ENCODE measurements around the gene DRC1.

The DRC1 gene

GRCh38 chr2:26472821-26473655, 71.3 kb downstream of the DRC1 start:
- Mint-ChIP-seq H3K4me3 (no peak overlapping the region), H3K9me3 (peaks cover 0 to 13% of the 10 kb centered on the region in 2 donors), H3K27ac (no peak overlapping the region), H3K27me3 (peaks cover 6% of the 10 kb centered on the region), H3K4me1 (peaks cover 9% of the 10 kb centered on the region)
- DNase-seq (no peak), ATAC-seq (no peak)

GRCh38 chr2:26473796-26474195, 72.1 kb downstream of the DRC1 start:
- Mint-ChIP-seq H3K4me1 (peaks cover 10% of the 10 kb centered on the region), H3K4me3 (no peak overlapping the region), H3K27ac (no peak overlapping the region), H3K9me3 (peaks cover 0 to 13% of the 10 kb centered on the region in 2 donors), H3K27me3 (peaks cover 7% of the 10 kb centered on the region)
- no peak for DNase-seq
- ATAC-seq: no peak

DNA sequence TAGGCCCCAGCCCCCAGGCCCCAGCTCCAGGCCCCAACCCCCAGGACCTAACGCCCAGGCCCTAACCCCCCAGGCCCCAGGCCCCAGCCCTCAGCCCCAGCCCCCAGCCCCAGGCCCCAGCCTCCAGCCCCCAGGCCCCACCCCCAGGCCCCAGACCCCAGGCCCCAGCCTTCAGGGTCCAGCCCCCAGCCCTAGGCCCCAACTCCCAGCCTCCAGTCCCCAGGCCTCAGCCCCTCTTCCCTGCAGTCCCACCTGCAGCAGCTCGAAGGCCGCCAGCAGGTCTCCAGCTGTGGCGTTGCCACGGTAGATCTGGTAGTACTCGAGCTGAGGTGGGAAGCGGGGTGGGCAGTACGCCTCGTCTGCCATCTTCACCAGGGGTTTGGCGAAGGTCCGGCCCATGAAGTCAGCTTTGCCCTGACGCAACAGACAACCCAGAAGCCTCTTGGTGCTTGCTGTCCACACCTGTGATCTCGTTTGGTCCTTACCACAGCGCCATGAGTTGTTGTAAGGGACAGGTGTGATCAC, 72.6 kb downstream of the DRC1 start:
- peaks cover 0 to 11% of the 10 kb centered on the region in 2 donors for H3K9me3 Mint-ChIP-seq
- H3K4me1 Mint-ChIP-seq: peaks cover 10% of the 10 kb centered on the region
- ATAC-seq (no peak), DNase-seq (no peak)
- H3K27ac Mint-ChIP-seq: no peak overlapping the region
- H3K27me3 Mint-ChIP-seq: peaks cover 7% of the 10 kb centered on the region
- H3K4me3 Mint-ChIP-seq: no peak overlapping the region

- peaks cover 0 to 4% of the 10 kb centered on the region in 2 donors for H3K9me3 Mint-ChIP-seq
- H3K27ac Mint-ChIP-seq: no peak overlapping the region
- no peak overlapping the region for H3K4me3 Mint-ChIP-seq
- DNase-seq (no peak), ATAC-seq (no peak)
- H3K27me3 Mint-ChIP-seq: peaks cover 7% of the 10 kb centered on the region
- peaks cover 10% of the 10 kb centered on the region for H3K4me1 Mint-ChIP-seq
Observed at GRCh38 chr2:26475037-26475436, 73.3 kb downstream of the DRC1 start.

DNA sequence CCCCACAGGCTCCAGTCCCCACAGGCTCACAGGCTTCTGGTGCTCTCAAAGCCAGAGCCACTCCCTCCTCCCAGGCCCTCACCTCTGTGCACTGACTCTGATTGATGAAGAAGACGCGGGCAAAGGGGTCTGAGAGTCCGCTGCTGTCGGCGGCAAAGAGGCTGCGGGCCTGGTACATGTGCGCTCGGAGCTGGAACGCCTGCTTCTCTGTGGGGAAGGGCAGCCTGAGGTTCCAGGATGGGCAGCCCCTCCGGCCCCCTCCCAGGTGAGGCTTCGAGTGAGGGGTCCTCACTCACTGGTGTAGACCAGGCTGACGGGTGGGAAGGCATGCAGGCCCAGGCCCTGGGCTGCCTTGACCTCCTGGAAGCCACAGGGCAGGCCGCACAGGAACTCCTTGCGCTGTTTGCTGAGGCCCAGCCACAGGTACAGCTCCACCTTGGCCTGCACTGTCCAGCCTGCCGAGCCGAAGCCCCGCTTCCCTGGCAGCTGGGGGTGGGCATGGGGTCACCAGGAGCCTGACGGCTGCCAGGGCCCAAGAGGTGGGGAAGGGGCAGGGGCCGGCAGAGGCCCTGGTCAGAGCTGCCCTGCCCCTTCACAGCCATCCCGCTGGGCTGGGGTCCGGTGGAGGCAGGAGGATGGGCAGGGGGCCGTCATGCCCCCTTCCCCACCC, 74.2 kb downstream of the DRC1 start:
- peaks cover 7% of the 10 kb centered on the region for H3K27me3 Mint-ChIP-seq

DNA sequence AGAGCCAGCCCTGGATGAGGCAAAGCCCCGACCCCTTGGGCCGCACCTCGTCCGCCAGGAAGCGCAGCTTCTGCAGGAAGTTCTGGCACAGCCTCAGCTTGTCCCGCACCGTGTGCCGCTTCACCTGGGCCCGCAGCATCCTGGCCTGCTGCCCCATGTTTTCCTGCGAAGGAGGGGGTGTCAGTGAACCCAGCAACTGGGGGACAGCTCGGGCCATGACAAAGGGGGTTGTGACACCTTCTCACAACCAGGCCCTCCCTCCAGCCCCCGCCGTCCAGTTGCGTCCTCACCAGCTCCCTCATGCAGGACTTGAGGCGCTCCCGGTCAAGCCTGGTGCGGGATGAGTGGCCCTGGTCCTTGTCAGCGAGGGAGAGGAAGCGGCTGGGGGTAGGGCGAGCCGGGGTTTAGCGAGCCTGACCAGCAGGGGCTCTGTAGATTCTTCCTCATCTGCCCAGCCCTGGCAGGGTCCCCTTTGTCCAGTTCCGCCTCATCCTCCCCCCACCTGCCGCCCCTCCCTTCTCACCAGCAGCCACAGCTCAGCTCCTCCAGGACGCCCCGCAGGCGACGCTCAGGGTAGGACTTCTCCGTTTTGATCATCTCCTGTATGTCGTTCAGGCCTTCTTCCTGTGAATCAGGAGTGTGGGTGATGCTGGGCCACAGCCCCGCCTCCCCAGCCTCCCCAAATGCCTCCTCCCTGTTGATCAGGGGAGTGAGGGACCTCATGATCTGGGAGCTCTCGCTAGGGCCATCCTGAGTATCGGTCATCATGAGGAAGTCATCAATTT, 75.6 kb downstream of the DRC1 start:
- Mint-ChIP-seq H3K27me3 (peaks cover 7% of the 10 kb centered on the region), H3K4me1 (peaks cover 10% of the 10 kb centered on the region), H3K27ac (peak overlapping the region; percentile 17 to 45), H3K9me3 (no peaks in the 10 kb centered on the region), H3K4me3 (peak overlapping the region; percentile 12 to 49)
- DNase-seq (no peak), ATAC-seq (peak; percentile 51)

More for the DNA sequence above, 74.2 kb downstream of the DRC1 start:
- no peaks in the 10 kb centered on the region for H3K9me3 Mint-ChIP-seq
- peaks cover 10% of the 10 kb centered on the region for H3K4me1 Mint-ChIP-seq
- ATAC-seq: peak; percentile 39
- no peak for DNase-seq
- H3K27ac Mint-ChIP-seq: no peak overlapping the region
- no peak overlapping the region for H3K4me3 Mint-ChIP-seq

GRCh38 chr2:26477911-26478253, 76.2 kb downstream of the DRC1 start, which contains the start of gene OTOF:
TSS of gene OTOF (minus strand) at chr2:26478124.
- ATAC-seq (no peak), DNase-seq (no peak)
- H3K4me3 Mint-ChIP-seq: peak within 1 kb of the TSS; percentile 12 to 49
- H3K4me1 Mint-ChIP-seq: peaks cover 10% of the 10 kb centered on the region
- no peaks in the 10 kb centered on the region for H3K9me3 Mint-ChIP-seq
- peak within 1 kb of the TSS; percentile 45 to 46 for H3K27ac Mint-ChIP-seq
- H3K27me3 Mint-ChIP-seq: peaks cover 7% of the 10 kb centered on the region

DNA sequence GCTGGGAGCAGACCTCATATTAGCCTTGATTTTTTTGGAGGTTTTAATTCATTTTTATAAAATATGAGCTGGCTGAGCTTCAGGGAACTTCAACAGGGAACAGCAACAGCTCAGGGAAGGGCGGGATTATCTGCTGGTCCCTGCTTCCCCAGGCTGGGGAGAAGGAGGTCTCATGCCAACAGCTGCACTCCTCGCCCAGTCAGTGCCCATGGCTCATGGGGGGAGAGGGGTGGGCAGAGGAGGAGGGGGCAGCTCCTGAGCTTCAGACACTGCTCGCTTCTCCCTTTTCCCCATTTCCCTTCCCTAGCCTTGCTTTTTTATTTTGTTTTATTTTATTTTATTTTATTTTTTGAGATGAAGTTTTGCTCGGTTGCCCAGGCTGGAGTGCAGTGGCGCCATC, 76.6 kb downstream of the DRC1 start:
- ATAC-seq (no peak), DNase-seq (no peak)
- H3K9me3 Mint-ChIP-seq: no peaks in the 10 kb centered on the region
- peak overlapping the region in 1 of 2 donors; percentile 46 for H3K27ac Mint-ChIP-seq
- peaks cover 7% of the 10 kb centered on the region for H3K27me3 Mint-ChIP-seq
- H3K4me3 Mint-ChIP-seq: no peak overlapping the region
- peaks cover 10% of the 10 kb centered on the region for H3K4me1 Mint-ChIP-seq

- Mint-ChIP-seq H3K4me1 (peaks cover 10% of the 10 kb centered on the region), H3K27me3 (peaks cover 7% of the 10 kb centered on the region), H3K9me3 (no peaks in the 10 kb centered on the region), H3K27ac (no peak overlapping the region), H3K4me3 (no peak overlapping the region)
- no peak for DNase-seq
- no peak for ATAC-seq
Observed at GRCh38 chr2:26479131-26479788, 77.5 kb downstream of the DRC1 start.

GRCh38 chr2:26479789-26480565, 78.3 kb downstream of the DRC1 start:
- DNase-seq (no peak), ATAC-seq (no peak)
- Mint-ChIP-seq H3K27ac (no peak overlapping the region), H3K4me1 (peaks cover 10% of the 10 kb centered on the region), H3K4me3 (no peak overlapping the region), H3K9me3 (no peaks in the 10 kb centered on the region), H3K27me3 (peaks cover 7% of the 10 kb centered on the region)

GRCh38 chr2:26480566-26481423, 79.1 kb downstream of the DRC1 start:
- Mint-ChIP-seq H3K27ac (no peak overlapping the region), H3K27me3 (peaks cover 7% of the 10 kb centered on the region), H3K4me3 (no peak overlapping the region), H3K4me1 (peaks cover 10% of the 10 kb centered on the region), H3K9me3 (no peaks in the 10 kb centered on the region)
- ATAC-seq (no peak), DNase-seq (no peak)

- DNase-seq: no peak
- no peak for ATAC-seq
- peaks cover 10% of the 10 kb centered on the region for H3K4me1 Mint-ChIP-seq
- H3K9me3 Mint-ChIP-seq: no peaks in the 10 kb centered on the region
- no peak overlapping the region for H3K4me3 Mint-ChIP-seq
- peaks cover 7% of the 10 kb centered on the region for H3K27me3 Mint-ChIP-seq
- H3K27ac Mint-ChIP-seq: no peak overlapping the region
Observed at GRCh38 chr2:26481706-26482105, 80.0 kb downstream of the DRC1 start.

DNA sequence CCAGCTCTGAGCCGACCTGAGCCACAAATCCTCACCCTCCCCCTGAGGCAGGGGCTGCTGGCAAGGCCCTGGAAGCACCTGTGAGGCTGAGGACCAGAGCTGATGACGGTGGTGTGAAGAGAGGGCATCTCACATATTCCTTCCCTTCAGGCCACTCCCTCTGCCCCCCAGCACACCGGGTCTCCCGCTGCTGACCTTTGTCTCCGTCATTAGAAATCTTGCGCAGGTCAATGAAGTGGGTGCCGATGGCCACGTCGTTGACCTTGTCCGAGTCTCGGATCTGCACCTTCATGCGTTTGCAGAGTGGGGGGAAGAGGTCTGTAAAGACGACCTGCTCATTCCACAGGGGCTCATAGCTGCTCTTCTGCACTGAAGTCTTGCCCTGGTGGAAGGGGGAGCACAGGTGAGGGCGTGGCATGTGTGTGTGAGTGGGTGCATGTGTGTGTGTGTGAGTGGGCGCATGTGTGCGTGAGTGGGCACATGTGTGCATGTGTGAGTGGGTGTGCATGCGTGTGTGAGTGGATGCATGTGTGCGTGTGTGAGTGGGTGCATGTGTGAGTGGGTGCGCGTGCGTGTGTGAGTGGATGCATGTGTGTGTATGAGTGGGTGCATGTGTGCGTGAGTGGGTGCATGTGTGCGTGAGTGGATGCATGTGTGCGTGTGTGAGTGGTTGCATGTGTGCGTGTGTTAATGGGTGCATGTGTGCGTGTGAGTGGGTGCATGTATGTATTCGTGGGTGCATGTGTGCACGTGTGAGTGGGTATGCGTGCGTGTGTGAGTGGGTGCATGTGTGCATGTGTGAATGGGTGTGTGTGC, 80.7 kb downstream of the DRC1 start:
- no peaks in the 10 kb centered on the region for H3K9me3 Mint-ChIP-seq
- H3K4me1 Mint-ChIP-seq: peaks cover 7% of the 10 kb centered on the region
- ATAC-seq (no peak), DNase-seq (no peak)
- peaks cover 7% of the 10 kb centered on the region for H3K27me3 Mint-ChIP-seq
- H3K4me3 Mint-ChIP-seq: no peak overlapping the region
- no peak overlapping the region for H3K27ac Mint-ChIP-seq
